ENCODE measurements around the gene KRTAP10-6.
"Not testable (repeated sequence)": the region's sequence is repeated elsewhere in the genome, so short reads cannot be mapped to it uniquely, and the experiment has no call there.

GRCh38 chr21:44550285-44550684 is 42.0 kb downstream of the KRTAP10-6 start:
- TF ChIP-seq POLR2A (IDR thresholded peaks at IDR 0.05; ENCODE audit: extremely low read depth, insufficient read length); CTCF (IDR thresholded peaks at IDR 0.05; ENCODE audit: low read depth, low read length); MYC (IDR thresholded peaks at IDR 0.05; ENCODE audit: low read depth, low read length): not testable (repeated sequence)

Data from NB4 (cell line).